HG02973 (cell line): ENCODE data around the gene CHST7.

Experiments
- ATAC-seq: cut with Tn5 transposase; IDR thresholded peaks from one replicate; pipeline ENCODE4 v1.9.1; 2021; ENCODE audit warnings: moderate library complexity; ENCODE audit not compliant: unreplicated experiment

The CHST7 gene

GRCh38 chrX:46602468-46603102 lies 29.0 kb downstream of the CHST7 start:
- ATAC-seq, result no peak

GRCh38 chrX:46607916-46608315 lies 34.4 kb downstream of the CHST7 start:
- ATAC-seq, result no peak

GRCh38 chrX:46610070-46610658 lies 36.6 kb downstream of the CHST7 start:
- ATAC-seq, result no peak

GRCh38 chrX:46611658-46612362 lies 38.2 kb downstream of the CHST7 start:
- ATAC-seq, result no peak

DNA sequence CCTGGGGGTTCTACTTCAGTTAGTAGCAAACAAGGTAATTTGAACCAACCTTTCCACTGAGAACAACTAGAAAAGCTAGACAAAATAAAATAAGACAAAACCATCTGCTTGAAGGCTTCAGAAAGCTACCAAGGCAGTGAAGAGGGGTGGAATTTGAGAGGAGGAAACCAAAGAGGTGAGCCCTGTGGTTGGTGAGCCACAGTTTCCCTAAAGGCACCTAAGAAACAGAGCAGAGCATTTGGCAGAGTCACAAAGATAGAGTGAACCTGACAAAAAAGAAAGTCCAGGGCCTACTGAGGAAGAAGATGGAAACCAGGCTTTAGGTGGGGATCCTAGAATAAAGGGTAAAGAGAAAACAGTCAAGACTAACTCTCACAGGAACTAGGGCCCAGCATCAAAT lies 44.3 kb downstream of the CHST7 start:
- no peak for ATAC-seq

DNA sequence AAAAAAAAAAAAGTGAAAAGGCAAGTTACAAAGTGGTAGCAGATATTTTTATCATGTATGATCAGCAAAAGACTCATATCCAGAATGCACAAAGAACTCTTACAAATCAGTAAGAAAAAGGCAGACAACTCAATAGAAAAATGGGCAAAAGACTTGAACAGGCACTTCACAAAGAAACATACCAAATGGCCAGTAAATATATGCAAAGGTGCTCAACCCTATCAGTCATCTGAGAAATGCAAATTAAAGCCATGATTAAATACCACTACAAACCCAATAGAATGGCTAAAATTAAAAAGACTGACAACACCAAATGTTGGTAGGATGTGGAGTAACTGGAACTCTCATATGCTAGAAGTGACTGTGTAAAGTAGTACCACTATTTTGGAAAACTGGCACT lies 45.4 kb downstream of the CHST7 start:
- ATAC-seq, result no peak

- no peak for ATAC-seq
These were observed 46.9 kb downstream of the CHST7 start for GRCh38 chrX:46620505-46620904.

GRCh38 chrX:46621572-46621971 lies 48.0 kb downstream of the CHST7 start:
- ATAC-seq, result no peak

DNA sequence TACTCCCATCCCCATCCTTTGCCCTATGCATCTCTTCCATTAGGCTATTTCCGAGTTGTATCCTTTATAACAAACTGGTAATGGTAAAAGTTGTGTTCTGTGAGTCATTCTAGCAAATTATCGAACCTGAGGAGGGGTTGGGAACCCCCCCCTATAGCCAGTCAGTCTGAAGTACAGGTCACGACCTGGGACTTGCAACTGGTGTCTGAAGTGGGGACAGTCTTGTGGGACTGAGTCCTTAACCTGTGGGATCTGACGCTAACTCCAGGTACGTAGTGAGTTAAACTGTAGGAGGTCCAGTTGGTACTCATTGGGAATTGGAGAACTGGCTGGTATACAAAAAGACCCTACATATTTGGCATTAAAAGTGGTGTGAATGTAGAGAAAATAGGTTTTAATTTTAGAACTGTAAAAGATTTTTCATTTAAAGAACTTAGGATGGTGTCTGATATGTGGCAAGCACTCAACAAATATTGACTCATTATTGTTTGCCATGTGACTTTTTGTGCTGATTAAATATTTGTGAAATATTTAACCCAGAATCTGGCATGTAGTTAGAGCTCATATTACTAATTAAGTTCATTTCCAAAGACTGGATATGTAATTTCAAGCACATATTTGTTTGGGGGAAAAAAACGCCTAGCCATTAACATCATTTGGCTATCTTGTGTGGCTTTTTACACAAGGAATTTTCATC lies 50.7 kb downstream of the CHST7 start:
- no peak for ATAC-seq

DNA sequence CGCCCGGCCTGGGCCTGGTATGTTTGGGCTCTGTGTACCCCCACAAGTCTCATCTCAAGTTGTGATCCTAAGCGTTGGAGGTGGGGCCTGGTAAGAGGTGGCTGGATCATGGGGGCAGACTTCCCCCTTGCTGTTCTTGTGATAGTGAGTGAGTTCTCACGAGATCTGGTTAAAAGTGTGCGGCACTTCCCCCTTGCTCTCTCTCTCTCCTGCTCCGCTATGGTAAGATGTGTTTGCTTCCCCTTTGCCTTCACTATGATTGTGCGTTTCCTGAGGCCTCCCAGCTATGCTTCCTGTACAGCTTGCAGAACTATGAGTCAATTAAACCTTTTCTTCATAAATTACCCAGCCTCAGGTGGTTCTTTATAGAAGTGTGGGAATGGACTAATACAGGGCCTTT lies 53.0 kb downstream of the CHST7 start:
- no peak for ATAC-seq

DNA sequence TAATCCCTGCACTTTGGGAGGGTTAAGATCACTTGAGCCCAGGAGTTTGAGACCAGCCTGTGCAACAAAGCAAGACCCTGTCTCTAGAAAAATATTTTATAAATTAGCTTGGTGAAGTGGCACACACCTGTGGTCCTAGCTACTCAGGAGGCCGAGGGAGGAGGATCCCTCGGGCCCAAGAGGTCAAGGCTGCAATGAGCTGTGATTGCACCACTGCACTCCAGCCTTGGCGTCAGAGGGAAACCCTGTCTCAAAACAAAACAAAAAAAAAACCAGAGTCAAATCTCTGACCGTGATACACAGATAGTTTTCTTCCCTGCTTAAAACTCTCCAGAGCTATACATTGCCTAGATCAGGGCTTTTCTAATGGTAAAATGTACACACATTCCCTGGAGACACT lies 53.5 kb downstream of the CHST7 start:
- no peak for ATAC-seq

- ATAC-seq, result no peak
These were observed 54.3 kb downstream of the CHST7 start for GRCh38 chrX:46627711-46628419.

DNA sequence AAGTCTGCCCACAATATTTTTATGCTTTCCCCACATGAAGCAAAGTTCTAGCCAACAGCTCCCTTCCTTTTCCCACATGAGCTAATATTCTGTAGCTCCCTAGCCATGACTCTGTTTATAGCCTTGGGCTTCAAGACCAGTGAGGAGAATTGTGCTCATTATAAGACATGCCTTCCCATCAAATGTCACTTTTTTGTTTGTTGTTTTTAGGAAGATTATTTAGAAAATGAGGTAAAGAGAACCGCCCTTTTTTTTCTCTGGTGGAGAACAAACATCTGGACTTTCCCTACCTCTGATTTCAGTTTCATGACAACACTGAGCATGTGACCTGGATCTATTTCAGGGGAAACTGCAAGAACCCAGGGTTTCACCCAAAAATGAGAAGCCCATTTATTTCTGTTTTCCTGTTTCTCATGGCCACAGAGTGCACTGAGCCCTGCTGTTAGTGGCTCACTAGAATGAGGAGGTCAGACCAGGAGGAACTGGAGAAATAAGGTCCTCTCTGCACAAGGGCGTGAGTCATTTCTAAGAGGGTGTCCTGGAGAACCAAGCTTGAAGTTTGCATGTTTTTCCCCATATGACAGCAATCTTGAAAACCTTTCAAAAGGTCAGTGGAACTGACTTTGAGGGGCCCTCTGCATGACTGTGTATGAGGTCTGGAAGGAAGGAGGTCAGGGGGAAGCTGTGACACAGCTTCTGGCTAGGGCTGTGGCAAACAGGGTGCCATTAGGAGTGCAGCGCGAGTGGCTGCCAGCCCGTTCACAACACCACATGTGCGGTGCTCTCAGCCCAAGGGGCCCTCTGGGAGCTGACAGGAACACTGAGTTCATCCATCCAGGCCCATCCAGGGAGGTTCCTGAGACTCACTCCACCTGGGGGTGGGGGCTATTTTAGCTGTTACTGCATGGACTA lies 55.2 kb downstream of the CHST7 start:
- peak; percentile 77 for ATAC-seq

DNA sequence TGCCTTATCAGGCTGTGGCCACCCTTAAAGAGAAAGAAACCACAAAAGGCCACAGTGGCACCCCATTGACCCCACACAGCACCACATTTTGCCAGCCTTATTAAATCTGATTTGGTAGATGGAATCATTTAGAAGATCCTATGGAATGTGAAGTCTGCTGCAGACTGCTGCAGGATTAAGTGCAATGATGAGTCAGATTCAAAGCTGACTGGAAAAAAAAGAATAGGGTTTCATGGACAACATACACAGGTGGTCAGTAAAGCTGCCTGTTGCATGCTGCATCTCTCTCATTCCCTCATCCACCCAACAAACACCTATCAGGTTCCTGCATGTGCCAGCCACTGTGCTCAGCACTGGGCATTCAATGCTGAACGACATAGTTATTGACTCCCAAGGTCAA lies 56.6 kb downstream of the CHST7 start:
- no peak for ATAC-seq

DNA sequence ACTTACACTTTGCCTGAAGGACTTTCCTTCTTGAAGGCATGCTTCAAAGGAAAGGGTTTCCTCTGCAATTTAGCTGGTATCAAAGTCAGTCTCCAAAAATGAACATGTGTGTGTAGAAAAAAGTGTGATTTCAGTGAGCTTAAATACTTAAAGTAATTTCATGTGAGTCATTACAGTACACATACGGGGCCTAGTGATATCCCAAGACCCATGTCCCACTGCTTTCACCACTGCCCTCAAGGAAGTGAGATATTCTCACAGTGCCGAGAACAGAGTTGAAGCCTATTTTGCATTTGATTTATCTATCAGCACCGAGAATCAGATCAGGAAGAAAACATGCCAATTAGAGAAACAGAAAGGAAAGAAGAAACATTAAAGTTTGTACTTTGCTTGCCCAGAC lies 61.0 kb downstream of the CHST7 start:
- ATAC-seq, result no peak

- ATAC-seq, result no peak
These were observed 61.6 kb downstream of the CHST7 start for GRCh38 chrX:46635186-46635585.

DNA sequence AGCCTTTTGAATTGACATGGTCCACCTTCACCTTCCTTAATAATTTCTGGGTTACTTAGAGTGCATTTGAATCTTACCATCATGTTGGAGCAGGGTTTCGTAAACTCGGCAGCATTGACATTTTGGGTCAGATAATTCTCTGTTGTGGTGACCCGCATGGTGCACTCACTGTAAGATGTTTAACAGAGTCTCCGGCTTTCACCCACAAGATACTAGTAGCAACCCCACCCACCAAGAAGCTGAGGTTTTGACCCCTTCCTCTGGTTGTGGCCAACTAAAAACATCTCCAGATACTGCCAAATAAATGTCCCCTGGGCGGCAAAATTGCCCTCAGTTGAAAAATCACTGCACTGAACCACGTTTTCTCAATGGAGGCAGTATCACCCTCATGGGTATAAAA lies 62.7 kb downstream of the CHST7 start:
- no peak for ATAC-seq

DNA sequence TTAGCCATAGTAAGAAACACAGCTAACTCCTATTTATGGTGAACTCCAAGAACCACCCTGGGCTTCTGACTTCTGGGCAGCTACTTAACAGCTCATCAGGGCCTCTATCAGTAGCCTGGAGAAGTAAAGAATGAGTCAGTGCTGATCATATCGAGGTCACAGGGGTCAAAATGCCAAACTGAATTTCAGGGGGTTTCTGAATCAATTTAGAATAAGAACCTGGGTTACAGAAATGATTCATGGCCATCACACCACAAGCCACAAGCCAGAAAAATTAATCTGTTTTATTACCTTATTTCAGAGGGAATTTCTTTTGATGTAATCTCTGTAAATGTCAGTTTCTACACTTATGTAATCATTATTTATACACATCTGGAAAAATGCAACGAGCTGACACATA lies 64.4 kb downstream of the CHST7 start:
- ATAC-seq, result peak; percentile 70

- no peak for ATAC-seq
These were observed 68.6 kb downstream of the CHST7 start for GRCh38 chrX:46642145-46642544.

GRCh38 chrX:46643636-46644035 lies 70.1 kb downstream of the CHST7 start:
- no peak for ATAC-seq
